HS-5 (cell line): Measurements from ENCODE around the gene TOM1.

Experiments used
- DNase-seq: peaks from one replicate; pipeline ENCODE4 v3.0.0-alpha.2; 2012; ENCODE audit warnings: low read depth

The TOM1 gene

DNA sequence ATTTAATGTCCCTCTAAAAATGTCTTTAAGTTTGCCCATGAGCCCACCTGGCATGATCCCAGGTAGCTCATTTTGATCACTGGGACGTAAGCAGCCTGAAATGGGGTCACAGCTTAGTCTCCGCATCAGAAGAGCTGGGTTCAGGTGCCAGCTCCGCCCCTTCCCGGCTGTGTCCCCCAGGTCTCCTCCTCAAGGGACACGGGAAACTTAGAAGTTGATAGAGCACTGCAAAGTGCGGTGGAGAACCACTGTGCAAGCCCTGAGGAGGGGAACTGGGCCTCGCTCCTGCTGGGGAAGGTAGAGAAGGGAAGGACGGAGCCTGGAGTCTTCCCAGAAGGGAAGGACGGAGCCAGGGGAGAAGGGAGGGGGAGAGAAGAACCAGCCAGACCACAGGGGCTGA is 7.7 kb downstream of the TOM1 start:
- no peak for DNase-seq

DNA sequence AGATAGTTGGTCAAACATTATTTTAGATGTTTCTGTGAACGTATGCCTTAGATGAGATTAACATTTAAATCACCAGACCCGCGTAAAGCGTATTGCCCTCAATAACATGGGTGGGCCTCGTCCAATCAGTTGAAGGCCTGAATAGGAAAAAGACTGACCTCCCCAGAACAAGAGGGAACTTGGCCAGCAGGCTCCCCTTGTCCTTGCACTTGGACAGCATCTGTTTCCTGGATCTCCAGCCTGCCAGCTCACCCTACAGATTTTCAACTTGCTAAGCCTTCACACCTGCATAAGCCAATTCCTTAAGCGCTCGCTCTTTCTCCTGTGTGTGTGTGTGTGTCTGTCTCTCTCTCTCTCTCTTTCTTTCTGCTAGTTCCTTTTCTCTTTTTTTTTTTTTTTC is 8.2 kb downstream of the TOM1 start:
- DNase-seq = no peak

DNA sequence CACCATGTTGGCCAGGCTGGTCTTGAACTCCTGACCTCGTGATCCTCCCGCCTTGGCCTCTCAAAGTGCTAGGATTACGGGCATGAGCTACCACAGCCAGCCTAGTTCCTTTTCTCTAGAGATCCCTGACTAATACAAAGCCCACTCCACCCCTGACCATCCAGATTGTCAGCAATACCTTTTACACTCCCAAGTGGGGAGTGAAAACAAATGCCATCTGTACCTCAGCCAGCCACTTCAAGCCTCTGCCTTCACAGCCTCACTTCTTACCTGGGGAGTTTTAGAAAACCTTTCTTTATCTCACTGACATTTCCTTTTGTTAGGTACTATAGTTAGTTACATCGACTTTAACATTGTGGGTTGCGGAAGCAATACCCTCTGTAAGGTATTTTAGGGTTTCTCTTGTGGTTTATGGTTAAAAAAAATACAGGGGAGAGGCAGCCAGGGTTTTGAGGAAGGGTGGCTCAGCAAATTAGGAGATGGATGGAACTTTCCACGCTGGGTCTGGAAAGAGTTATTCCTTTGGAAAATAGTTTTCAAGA is 8.9 kb downstream of the TOM1 start:
- DNase-seq = no peak

DNA sequence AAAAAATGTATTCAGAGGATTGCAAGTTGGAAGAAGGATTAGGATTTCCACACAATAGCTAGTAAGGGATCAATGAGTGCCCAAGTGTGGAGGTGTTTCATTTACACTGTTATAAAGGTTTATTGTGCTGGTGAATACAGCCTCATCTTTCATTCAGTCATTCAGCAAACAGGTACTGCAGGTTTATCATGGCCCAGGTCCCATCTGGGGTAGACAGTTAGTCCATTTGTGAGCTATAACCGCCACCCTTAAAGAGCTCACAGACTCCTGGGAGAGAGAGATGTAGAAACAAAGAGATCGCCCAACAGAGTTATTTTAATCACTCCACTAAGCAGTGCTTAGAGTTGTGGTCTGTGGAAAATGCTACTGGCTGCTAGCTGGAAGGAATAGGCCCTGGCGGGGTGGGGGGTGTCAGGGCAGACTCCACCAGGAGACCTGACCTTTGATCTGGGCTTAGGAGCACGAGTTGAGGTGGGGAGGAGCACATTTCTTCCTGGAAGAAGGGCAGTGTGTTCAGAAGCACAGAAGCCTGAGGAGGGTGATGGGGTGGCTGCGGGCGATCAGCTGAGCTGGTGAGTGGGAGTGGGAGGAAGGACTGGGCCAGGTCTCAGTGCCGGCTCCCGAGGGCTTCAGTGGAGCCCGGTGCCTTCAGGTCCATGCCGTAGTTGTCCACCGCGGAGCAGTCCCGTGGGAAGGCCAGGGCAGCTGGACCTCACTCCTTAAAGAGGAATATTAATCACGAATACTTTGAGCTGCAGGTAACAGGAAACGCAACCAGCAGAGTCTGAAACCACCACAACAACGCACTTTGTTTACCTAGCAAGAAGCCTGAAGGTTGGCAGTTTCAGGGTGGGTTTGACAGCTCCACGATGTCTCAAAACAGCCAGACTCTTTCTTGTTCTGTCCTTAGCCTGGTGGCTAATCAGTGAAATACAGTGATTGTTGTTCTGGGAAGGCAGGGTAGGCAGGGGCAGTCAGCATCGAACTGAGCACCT is 11.2 kb downstream of the TOM1 start:
- DNase-seq = no peak

GRCh38 chr22:35311551-35311999 is 11.9 kb downstream of the TOM1 start:
- no peak for DNase-seq

GRCh38 chr22:35312198-35313059 is 12.7 kb downstream of the TOM1 start:
- no peak for DNase-seq

DNA sequence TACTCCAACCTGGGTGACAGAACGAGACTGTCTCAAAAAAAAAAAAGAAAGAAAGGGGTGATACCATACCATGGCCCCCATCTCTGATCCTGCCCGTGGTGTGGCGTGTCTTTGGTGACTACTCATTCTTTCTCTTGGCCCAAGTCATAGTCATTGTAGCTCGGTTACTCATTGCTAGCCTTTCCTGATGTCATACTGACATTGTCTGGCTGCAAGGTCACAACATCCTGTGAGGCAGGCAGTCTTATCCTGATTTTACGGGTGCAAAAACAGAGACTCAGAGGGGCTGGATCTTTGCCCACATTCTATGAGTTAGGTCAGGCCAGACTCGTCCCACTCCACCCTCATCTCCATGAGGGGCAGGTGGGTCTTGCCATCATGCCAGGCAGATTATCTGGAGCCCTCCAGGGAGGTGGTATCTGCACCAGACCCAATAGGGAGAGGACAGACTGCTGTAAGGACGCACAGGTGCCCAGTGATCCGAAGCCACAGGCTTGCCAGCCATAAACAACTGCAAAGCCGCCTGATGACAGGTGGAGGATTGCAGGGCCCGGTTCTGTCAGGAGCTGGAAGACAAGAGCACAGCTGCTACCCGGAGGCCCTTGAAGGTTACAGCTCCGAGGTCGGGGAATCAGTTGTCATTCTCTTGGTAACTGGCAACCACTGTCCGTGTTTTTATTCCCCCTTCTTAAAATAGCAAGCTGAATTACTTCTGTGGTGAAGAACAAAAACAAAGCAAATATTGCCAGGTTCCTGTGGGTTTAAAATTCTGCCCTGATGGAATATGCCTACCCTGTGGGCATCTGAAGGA is 13.8 kb downstream of the TOM1 start:
- DNase-seq = peak; percentile 60

DNA sequence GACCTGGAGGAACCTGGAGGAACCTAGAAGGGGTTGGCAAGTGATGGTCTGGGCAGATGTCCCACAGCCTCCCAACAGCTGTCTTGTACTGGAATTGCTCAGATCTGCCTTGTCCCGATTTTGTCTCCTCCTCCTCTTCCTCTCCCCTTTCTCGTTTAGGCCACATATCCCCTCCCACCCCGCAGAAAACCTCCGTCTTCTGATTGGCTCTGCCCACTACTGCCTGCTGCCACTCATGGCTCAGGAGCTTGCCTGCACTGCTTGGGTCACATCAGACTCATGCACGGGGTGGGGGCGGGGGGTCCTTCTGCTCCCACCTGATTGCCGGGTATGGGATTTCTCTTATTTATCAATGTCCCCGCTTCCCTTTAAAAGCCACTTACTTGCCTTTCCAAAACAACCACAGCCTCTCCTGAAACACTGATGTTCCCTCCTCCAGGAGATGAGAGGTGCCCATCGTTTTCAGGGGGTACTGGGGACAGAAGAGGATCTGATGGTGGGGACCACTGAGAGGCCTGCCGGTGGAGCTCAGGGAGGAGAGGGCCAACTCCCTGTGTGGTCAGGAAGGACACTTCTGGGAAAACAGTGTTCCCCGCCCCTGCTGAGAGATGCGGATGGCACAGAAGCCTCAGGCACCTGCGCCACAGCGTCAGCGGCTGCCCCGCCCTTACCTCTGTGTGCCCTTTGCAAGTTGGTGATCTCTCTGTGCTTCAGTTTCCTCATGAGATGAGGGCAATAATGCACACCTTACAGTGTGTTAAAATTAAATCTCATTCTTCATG is 14.7 kb downstream of the TOM1 start:
- DNase-seq = no peak

GRCh38 chr22:35315141-35315854 is 15.6 kb downstream of the TOM1 start:
- no peak for DNase-seq

DNA sequence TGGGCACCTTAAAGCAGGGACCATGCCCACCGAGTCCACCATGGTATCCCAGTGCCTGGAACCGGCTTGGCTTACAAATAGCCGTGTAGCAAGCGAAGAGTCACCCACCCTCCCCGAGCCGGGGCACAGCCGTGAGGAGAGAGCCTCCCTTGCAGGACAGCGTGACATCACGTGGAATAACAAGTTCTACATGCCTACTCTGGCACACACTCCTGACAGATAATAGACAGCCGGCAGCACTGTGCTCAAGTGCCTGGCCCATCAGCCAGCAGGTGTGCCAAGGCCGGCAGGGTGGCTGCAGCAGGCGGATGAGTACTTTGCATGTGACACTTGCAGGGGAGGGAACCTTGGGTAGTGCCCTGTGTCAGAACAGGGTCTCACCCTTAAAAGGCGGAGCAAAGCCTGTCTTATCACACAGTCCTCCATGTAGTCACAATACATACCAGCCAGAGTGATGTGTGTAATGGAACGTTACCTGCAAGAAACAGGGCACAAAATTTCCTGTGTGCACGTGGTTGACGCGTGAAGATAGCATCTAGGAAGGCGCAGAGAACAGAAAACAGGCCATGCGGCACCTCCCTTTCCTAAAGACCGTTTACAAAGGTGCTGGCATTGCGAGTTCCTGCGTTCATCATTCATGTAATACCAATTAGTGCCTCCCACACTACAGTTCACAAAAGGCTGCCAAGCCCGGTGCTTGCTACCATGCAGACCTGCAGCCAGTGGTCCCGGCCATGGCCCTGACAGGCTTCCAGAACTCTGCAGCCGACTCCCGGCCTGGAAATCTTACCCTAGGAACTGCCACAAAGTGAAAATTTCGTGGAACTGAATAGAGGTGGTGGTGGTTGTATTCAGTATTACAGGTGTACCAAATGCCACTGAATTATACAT is 16.4 kb downstream of the TOM1 start:
- no peak for DNase-seq

DNA sequence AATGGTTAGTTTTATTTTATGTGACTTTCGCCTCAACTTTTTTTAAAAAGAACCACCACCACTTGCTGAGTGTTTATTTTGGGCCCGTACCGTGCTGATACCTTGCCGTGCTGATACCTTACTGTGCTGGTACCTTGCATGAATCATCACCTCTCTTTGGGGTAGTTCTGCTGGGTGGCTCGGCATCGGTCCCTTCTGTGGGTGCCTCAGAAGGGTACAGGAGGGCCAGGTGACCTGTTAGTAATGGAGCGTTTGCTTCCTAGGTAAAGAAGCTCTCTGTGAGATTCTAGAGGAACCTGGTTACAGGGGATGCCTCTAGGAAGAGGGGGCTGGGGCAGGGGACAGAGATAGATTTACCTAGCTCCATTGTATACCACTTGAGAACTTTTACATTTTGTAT is 17.1 kb downstream of the TOM1 start:
- no peak for DNase-seq

DNA sequence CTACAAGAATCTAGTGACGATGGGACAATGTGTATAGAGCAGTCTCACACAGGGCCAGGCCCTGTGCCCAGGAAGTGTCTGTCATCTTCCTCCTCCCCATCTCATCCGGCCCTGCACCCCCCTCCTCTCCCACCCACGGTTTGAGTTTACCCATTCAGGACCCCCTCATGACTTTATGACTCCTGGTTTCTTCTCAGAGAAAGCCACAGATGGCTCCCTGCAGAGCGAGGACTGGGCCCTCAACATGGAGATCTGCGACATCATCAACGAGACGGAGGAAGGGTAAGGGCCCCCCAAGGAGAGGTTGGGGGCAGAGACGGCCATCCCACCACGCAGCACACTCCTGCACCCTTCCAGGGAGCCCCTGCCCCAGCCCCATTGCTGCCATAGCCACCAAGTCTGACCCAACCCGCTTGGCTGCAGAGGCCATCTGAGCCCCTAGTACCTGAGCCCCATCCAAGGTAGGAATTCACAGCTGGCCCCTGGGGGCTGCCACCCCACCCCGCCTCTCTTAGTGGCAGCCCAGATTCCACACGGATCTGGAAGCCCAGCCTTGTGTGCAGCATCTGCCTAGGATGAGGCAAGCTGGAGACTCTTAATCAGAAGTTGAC is 18.1 kb downstream of the TOM1 start:
- no peak for DNase-seq

- DNase-seq = no peak
These were observed 18.9 kb downstream of the TOM1 start for GRCh38 chr22:35318346-35319215.

DNA sequence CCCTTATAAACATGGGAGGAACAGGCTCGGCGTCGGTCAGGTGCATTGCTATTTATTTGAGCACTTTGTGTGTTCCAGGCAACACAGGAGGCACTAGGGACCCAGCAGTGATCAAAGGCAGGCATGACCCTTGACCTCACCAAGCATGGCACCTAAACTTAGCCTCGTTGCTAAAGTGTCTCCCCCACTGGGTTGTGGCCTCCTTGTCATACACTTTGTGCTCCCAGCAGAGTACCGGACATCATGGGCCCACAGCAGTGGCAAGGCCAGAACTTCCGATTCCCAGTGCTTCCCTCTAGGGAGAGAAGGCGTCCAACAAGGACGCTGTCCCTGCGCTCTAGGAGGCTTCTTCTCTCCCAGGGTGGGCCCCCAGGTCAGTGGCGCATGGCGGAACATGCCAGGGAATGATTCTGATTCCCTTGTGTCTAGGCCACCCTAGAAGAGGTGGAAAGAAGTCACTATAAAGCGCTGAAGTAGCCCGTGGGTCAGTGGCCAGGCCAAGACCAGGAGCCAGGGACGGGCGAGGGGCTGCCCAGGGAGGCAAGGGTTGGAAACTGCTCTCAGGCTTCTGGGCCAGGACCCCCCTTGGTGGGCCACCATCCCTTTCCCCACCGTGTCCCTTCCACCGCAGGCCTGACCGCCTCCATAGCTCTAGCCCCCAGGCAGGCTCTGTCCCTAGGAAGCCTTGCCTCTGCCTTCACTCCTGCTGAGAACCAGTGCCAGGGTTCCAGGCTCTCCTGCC is 19.7 kb downstream of the TOM1 start:
- DNase-seq = no peak

DNA sequence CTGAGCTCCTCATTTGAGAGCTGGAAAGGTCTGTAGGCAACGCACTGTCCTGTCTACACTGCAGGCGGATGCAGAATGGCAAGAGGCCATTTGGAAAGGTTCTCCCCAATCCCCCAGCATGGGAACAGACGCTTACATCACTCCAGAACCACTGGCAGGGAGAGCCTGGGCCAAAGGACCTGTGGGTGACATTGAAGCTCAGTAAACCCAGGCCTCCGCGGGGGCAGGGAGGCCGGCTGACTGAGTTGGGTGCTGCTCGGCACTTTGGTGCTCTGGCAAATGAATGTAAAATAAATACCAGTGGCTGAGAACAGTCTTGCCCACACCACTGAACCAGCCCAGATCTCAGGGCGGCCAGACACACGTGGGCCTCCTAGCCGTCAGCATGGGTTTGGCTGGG is 22.4 kb downstream of the TOM1 start:
- DNase-seq = no peak

DNA sequence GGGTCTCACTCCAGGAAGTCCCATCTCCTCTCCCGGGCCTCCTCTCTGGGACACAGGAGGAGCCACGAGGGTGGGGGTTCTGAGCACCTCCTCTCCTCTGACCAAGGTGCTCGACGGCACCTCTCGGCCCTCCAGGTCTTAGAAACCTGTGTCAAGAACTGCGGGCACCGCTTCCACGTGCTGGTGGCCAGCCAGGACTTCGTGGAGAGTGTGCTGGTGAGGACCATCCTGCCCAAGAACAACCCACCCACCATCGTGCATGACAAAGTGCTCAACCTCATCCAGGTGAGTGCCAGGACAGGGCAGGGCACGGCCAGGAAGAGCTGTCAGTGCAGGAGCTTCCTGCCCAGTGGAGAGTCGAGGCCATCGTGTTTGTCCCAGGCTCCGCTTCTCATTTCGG is 23.2 kb downstream of the TOM1 start:
- DNase-seq = no peak

DNA sequence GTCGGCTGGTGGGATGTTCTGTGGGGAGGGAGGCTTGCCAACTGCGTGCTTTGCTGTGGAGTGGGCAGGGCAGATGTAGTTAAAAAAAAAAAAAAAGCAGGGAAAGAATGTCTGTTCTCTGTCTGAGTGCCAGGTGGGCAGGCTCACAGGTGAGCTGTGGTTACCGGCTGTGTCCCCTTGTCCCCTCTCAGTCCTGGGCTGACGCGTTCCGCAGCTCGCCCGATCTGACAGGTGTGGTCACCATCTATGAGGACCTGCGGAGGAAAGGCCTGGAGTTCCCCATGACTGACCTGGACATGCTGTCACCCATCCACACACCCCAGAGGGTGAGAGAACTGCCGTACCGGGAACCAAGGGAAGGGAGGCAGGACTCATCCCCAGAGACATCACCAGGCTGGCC is 23.6 kb downstream of the TOM1 start:
- DNase-seq = no peak
